Lower leg skin (tissue), 4 donors: ENCODE data around the gene ST3GAL3. TPM values are rescaled to one million over a fixed set of nuclear protein-coding genes. Genes with fewer than 3 reads are reported as not detected.

Experiments used
- DNase-seq, 2 donors: peaks; one replicate each; pipeline ENCODE4 v3.0.0-alpha.2; 2019; ENCODE audit warnings: low spot score in 2 of 2
- H3K4me3 ChIP-seq: fragments of 200-600 bp; sonication (generic); 2 replicates; pipeline ENCODE4 v1.5.1; 2017; ENCODE audit warnings: mild to moderate bottlenecking, low read depth; ENCODE audit not compliant: poor library complexity, severe bottlenecking
- POLR2A ChIP-seq, 2 donors: fragments of 450-650 bp; IDR thresholded peaks; one replicate each; pipeline ENCODE4 v1.6.1; 2016 to 2017; ENCODE audit warnings: antibody characterized with exemption in 2 of 2, mild to moderate bottlenecking in 1 of 2, moderate library complexity in 1 of 2
- WGBS, 2 donors: methylation state at CpG; one replicate each; pipeline ENCODE4 v1.1.5; 2018; 5-methylcytosine and 5-hydroxymethylcytosine counted together
- intact Hi-C: fragments of 100-400 bp; cut with DNase I; formaldehyde crosslinking; loops from one replicate; pipeline ENCODE4 v1.15.0; 2023; ENCODE audit warnings: low total_unique reads
- total RNA-seq, 4 donors: library from RNA; depleted of rRNA; stranded (reverse); fragments of >200 nt; gene quantifications; one replicate each; pipeline ENCODE4 v1.1.0, GENCODE V29; 2016
- TF ChIP-seq, protein P1 (sequence below), 3 donors: fragments of 450-650 bp; IDR thresholded peaks; one replicate each; pipeline ENCODE4 v1.5.1; 2016; ENCODE audit warnings: antibody characterized with exemption in 3 of 3, mild to moderate bottlenecking in 3 of 3, moderate library complexity in 2 of 3

The ST3GAL3 gene
- total RNA-seq, 4 donors from 2014 or later = 6.9 to 10.5 (median 8.0) TPM

DNA sequence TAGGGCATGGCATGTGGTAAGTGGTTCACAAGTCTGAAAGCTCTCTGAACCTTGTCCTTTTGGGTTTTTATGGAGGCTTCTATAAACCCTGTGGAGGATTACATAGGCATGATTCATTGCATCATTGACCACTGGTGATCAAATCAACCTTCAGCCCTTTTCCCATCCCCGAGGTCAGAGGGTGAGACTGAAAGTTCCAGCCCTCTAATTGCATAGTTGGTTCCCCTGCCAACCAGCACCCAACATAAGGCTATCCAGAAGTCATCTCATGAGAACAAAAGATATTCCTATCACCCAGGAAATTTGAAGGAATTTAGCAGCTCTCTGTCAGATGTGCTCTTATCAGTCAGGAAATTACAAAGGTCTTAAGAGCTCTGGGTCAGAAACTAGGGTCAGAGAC lies 136.8 kb downstream of the ST3GAL3 start:
- no peak for TF ChIP-seq POLR2A (IDR thresholded peaks at IDR 0.05)
- TF ChIP-seq, protein P1, sequence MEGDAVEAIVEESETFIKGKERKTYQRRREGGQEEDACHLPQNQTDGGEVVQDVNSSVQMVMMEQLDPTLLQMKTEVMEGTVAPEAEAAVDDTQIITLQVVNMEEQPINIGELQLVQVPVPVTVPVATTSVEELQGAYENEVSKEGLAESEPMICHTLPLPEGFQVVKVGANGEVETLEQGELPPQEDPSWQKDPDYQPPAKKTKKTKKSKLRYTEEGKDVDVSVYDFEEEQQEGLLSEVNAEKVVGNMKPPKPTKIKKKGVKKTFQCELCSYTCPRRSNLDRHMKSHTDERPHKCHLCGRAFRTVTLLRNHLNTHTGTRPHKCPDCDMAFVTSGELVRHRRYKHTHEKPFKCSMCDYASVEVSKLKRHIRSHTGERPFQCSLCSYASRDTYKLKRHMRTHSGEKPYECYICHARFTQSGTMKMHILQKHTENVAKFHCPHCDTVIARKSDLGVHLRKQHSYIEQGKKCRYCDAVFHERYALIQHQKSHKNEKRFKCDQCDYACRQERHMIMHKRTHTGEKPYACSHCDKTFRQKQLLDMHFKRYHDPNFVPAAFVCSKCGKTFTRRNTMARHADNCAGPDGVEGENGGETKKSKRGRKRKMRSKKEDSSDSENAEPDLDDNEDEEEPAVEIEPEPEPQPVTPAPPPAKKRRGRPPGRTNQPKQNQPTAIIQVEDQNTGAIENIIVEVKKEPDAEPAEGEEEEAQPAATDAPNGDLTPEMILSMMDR (IDR thresholded peaks at IDR 0.05) = no peak
- 92 to 100% methylated on average over 1 of the region's 1 CpG for WGBS, 2 donors
- intact Hi-C loops = no loop called here
- DNase-seq = no peak
- H3K4me3 ChIP-seq = no peak overlapping the region

GRCh38 chr1:43847290-43847689 lies 140.0 kb downstream of the ST3GAL3 start:
- DNase-seq = no peak
- intact Hi-C loops = no loop called here
- TF ChIP-seq, protein P1 (IDR thresholded peaks at IDR 0.05) = no peak
- no peak for TF ChIP-seq POLR2A (IDR thresholded peaks at IDR 0.05)
- H3K4me3 ChIP-seq = no peak overlapping the region
- 70% methylated on average over 1 of the region's 1 CpG for WGBS, 2 donors

GRCh38 chr1:43847882-43848281 lies 140.5 kb downstream of the ST3GAL3 start:
- TF ChIP-seq, protein P1 (IDR thresholded peaks at IDR 0.05) = no peak
- TF ChIP-seq POLR2A (IDR thresholded peaks at IDR 0.05) = no peak
- intact Hi-C loops = no loop called here
- 78 to 88% methylated on average over 4 of the region's 4 CpGs for WGBS, 2 donors
- no peak for DNase-seq
- no peak overlapping the region for H3K4me3 ChIP-seq

GRCh38 chr1:43849670-43850069 lies 142.3 kb downstream of the ST3GAL3 start:
- WGBS, 2 donors = 89 to 93% methylated on average over 1 of the region's 1 CpG
- no peak overlapping the region for H3K4me3 ChIP-seq
- intact Hi-C loops = no loop called here
- no peak for DNase-seq
- TF ChIP-seq, protein P1 (IDR thresholded peaks at IDR 0.05) = no peak
- TF ChIP-seq POLR2A (IDR thresholded peaks at IDR 0.05) = no peak

- no peak for DNase-seq
- intact Hi-C loops = no loop called here
- H3K4me3 ChIP-seq = no peak overlapping the region
- WGBS, 2 donors = 97 to 98% methylated on average over 8 of the region's 8 CpGs
- TF ChIP-seq POLR2A (IDR thresholded peaks at IDR 0.05) = no peak
- TF ChIP-seq, protein P1 (IDR thresholded peaks at IDR 0.05) = no peak
These were observed 143.4 kb downstream of the ST3GAL3 start for GRCh38 chr1:43850591-43851233.
